ENCODE measurements around the gene PACC1.

PACC1 gene

DNA sequence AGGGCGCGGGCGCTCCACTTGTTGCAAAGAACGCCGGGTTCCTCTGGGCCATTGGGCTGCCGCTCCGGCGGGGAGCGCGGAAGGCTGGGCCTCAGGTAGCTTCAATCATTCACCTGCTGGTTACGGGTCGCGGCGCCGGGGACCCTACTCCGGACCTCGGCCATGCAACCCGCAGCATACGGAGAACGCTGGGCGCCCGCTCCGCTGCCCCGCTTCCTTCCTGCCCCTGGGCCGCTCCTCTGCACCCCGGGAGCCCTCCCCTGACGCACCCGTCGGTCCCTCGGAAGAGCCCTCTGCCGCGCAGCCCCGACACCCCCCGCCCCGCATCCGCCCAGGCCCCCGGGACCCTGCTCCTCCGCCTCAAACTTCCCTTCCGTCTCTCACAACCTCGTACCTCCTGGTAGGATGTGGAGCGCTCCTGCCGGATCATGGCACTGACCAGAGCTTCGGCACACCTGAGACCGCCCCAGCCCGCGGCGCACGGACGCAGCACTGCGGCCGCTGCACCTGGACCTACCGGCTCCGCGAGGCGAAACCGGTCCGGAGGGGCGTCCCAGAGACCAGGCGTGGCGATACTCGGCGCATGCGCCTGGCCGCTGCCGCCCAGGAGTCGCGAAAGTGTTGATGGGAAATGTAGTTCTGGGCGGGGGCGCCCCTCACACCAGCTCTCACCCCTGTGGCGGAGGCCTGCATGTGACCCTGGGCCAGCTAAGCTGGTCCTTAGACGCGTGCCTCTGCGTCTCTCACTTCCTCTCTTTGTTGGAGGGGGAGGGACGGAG lies at the start of gene PACC1:
Gene PACC1, minus strand, starts transcription at position 559 of the 779 bp plus-strand sequence. Its CDS starts 129 bp downstream, at position 430.
- H3K27me3 Mint-ChIP-seq = no peaks in the 10 kb centered on the region
- H3K27ac Mint-ChIP-seq = peak within 1 kb of the TSS; percentile 86
- peaks cover 47% of the 10 kb centered on the region for H3K4me1 Mint-ChIP-seq

GRCh38 chr1:212463565-212464285 lies 49.0 kb upstream of the PACC1 start:
- no peaks in the 10 kb centered on the region for H3K27me3 Mint-ChIP-seq

More for the DNA sequence above, at the start of gene PACC1:
- peaks cover 24% of the 10 kb centered on the region for H3K36me3 Mint-ChIP-seq
- ATAC-seq = peak; percentile 99
- peak within 1 kb of the TSS; percentile 99 for H3K4me3 Mint-ChIP-seq
- H3K9me3 Mint-ChIP-seq = no peaks in the 10 kb centered on the region

DNA sequence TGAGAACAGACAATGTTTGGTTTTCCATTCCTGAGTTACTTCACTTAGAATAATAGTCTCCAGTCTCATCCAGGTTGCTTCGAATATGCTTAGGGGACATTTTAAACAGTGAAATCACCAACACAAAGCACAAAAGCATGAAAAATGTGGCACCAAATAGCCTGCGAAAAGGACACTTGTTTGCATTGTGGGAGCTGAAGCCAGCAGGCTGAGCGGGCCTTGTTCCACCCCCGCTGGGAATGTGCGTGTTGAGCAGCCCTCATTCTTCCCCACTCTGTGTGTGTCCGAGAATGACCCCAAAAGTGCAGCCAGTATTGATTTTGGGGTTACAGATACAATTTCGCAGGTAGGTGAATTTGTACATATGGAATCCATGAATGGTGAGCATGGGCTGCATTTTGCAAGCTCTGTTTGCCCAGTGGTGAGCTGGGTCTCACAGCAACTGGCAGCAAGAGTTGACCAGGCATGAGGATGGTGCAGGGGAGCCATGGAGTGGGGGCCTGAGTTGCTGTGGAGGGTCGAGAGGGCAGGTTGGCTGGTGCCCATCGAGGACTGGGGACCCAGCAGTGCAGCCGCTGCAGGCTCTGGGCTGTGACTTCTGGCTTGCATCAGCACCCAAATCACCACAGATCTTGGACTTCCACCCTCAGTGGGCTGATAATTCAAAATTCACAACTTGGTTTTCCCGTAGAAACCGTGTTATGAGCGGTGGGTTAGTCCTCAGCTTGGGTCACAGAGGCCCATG lies 47.4 kb upstream of the PACC1 start:
- Mint-ChIP-seq H3K4me1 (no peaks in the 10 kb centered on the region), H3K27me3 (no peaks in the 10 kb centered on the region), H3K36me3 (no peaks in the 10 kb centered on the region), H3K4me3 (no peak overlapping the region), H3K9me3 (no peaks in the 10 kb centered on the region), H3K27ac (no peak overlapping the region)
- no peak for ATAC-seq

More at GRCh38 chr1:212463565-212464285, 49.0 kb upstream of the PACC1 start:
- H3K27ac Mint-ChIP-seq = no peak overlapping the region
- no peaks in the 10 kb centered on the region for H3K4me1 Mint-ChIP-seq
- H3K4me3 Mint-ChIP-seq = no peak overlapping the region
- no peaks in the 10 kb centered on the region for H3K36me3 Mint-ChIP-seq
- no peak for ATAC-seq
- no peaks in the 10 kb centered on the region for H3K9me3 Mint-ChIP-seq

DNA sequence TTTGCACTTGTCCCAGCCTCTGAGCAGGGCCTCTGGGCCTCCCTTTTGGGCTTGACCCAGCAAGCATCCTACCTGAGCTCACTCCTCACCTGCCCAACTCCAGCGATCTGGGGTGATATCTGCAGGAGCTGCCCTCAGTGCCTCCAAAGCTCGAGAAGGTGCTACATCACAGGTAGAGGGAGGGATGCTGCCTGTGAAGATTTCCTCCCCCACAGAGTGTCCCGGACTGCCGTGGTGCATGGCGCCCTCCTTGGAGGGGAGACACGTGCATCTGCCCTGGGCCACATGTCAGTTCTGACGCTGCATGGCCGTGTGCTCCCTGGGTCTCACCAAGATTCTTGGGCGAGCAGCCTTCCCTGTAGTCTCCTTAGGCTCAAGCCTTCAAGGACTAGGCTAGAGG lies 45.7 kb upstream of the PACC1 start:
- no peaks in the 10 kb centered on the region for H3K4me1 Mint-ChIP-seq
- no peaks in the 10 kb centered on the region for H3K9me3 Mint-ChIP-seq
- no peaks in the 10 kb centered on the region for H3K27me3 Mint-ChIP-seq
- no peaks in the 10 kb centered on the region for H3K36me3 Mint-ChIP-seq
- H3K4me3 Mint-ChIP-seq = no peak overlapping the region
- no peak overlapping the region for H3K27ac Mint-ChIP-seq
- ATAC-seq = peak; percentile 37

GRCh38 chr1:212459656-212460055 lies 45.0 kb upstream of the PACC1 start:
- no peak for ATAC-seq
- Mint-ChIP-seq H3K27me3 (no peaks in the 10 kb centered on the region), H3K4me3 (no peak overlapping the region), H3K4me1 (no peaks in the 10 kb centered on the region), H3K36me3 (no peaks in the 10 kb centered on the region), H3K9me3 (no peaks in the 10 kb centered on the region), H3K27ac (no peak overlapping the region)

- ATAC-seq = no peak
- H3K27ac Mint-ChIP-seq = no peak overlapping the region
- H3K27me3 Mint-ChIP-seq = no peaks in the 10 kb centered on the region
- no peaks in the 10 kb centered on the region for H3K36me3 Mint-ChIP-seq
- H3K9me3 Mint-ChIP-seq = no peaks in the 10 kb centered on the region
- H3K4me1 Mint-ChIP-seq = no peaks in the 10 kb centered on the region
- H3K4me3 Mint-ChIP-seq = no peak overlapping the region
Observed at GRCh38 chr1:212458817-212459216, 44.1 kb upstream of the PACC1 start.

DNA sequence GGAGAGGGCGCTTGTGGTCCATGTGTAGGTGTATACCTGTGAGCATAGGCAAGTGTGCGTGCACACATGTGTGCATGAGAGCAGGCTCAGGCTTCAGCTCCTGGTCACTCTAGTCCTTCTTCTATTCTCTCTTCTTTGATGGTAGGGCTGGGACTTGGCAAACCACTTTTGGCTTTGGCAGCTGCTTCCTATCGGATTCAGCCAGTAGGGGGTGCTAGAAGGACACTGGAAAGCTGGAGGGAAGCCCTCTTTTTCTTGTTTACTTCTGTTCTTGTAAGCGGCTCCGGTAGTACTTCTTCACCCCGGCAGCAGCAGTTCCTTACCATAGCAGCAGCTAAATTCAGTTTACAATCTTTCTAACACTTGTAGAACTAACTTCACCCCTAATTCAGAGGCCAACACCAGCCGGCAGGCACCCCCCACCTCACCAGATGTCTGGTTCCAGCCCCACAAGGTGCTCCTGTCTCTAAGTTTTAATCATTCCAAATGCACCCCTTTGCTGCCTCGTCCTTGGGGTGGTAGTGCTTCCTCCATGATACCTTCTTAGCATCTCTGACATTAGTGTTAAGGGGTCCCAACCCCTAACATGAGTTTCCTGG lies 43.2 kb upstream of the PACC1 start:
- no peak overlapping the region for H3K27ac Mint-ChIP-seq
- no peak for ATAC-seq
- no peaks in the 10 kb centered on the region for H3K9me3 Mint-ChIP-seq
- no peaks in the 10 kb centered on the region for H3K27me3 Mint-ChIP-seq
- H3K4me3 Mint-ChIP-seq = no peak overlapping the region
- H3K36me3 Mint-ChIP-seq = no peaks in the 10 kb centered on the region
- peaks cover 5% of the 10 kb centered on the region for H3K4me1 Mint-ChIP-seq

GRCh38 chr1:212455803-212456528 lies 41.3 kb upstream of the PACC1 start:
- no peak overlapping the region for H3K4me3 Mint-ChIP-seq
- H3K27ac Mint-ChIP-seq = no peak overlapping the region
- H3K9me3 Mint-ChIP-seq = no peaks in the 10 kb centered on the region
- no peaks in the 10 kb centered on the region for H3K27me3 Mint-ChIP-seq
- peaks cover 7% of the 10 kb centered on the region for H3K4me1 Mint-ChIP-seq
- no peaks in the 10 kb centered on the region for H3K36me3 Mint-ChIP-seq
- peak; percentile 73 for ATAC-seq

GRCh38 chr1:212455401-212455800 lies 40.7 kb upstream of the PACC1 start:
- Mint-ChIP-seq H3K27ac (no peak overlapping the region), H3K4me3 (no peak overlapping the region), H3K9me3 (no peaks in the 10 kb centered on the region), H3K4me1 (peaks cover 7% of the 10 kb centered on the region), H3K27me3 (no peaks in the 10 kb centered on the region), H3K36me3 (no peaks in the 10 kb centered on the region)
- ATAC-seq = no peak

GRCh38 chr1:212454741-212455140 lies 40.1 kb upstream of the PACC1 start:
- no peaks in the 10 kb centered on the region for H3K27me3 Mint-ChIP-seq
- no peak overlapping the region for H3K4me3 Mint-ChIP-seq
- H3K9me3 Mint-ChIP-seq = no peaks in the 10 kb centered on the region
- no peak overlapping the region for H3K27ac Mint-ChIP-seq
- peaks cover 7% of the 10 kb centered on the region for H3K4me1 Mint-ChIP-seq
- no peaks in the 10 kb centered on the region for H3K36me3 Mint-ChIP-seq
- no peak for ATAC-seq

DNA sequence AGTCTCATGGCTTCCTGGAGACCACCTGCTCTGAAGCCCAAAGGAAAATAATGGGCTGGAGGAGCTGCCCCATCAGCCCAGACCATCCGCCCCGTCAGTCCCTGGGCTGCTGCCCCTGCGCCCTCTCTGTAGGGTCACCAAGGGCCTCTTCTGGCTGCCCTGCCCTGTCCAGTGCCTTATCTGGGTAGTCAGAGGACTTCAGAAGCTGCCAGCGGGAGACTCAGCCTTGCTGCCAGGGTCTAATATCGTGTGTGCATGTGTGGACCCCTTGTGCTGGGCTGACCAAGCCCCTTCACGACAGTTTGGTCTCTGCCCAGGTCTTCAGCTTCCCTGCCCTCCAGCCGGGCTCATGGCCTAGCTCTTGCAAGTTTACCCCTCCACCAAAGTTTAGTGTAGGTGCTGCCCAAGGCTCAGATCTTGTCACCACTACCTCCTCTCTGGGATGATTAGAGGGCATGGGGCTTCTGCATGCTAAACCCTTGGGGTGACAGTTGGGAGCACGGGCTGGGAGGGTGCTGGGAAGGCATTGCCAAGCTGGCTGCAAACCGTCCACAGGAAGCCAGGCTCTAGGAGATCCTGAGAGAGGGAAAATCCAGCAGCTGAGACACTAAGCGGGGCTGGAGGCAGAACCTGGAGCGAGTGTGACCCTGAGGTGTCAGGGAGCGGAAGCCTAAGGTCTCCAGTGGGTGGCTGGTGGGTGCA lies 38.6 kb upstream of the PACC1 start:
- no peaks in the 10 kb centered on the region for H3K36me3 Mint-ChIP-seq
- H3K27me3 Mint-ChIP-seq = no peaks in the 10 kb centered on the region
- no peaks in the 10 kb centered on the region for H3K9me3 Mint-ChIP-seq
- no peak overlapping the region for H3K27ac Mint-ChIP-seq
- no peak for ATAC-seq
- H3K4me1 Mint-ChIP-seq = peaks cover 7% of the 10 kb centered on the region
- H3K4me3 Mint-ChIP-seq = no peak overlapping the region

- no peaks in the 10 kb centered on the region for H3K27me3 Mint-ChIP-seq
- H3K4me3 Mint-ChIP-seq = no peak overlapping the region
- no peak overlapping the region for H3K27ac Mint-ChIP-seq
- no peaks in the 10 kb centered on the region for H3K36me3 Mint-ChIP-seq
- no peaks in the 10 kb centered on the region for H3K9me3 Mint-ChIP-seq
- no peak for ATAC-seq
- H3K4me1 Mint-ChIP-seq = peaks cover 7% of the 10 kb centered on the region
Observed at GRCh38 chr1:212452323-212453155, 37.9 kb upstream of the PACC1 start.

DNA sequence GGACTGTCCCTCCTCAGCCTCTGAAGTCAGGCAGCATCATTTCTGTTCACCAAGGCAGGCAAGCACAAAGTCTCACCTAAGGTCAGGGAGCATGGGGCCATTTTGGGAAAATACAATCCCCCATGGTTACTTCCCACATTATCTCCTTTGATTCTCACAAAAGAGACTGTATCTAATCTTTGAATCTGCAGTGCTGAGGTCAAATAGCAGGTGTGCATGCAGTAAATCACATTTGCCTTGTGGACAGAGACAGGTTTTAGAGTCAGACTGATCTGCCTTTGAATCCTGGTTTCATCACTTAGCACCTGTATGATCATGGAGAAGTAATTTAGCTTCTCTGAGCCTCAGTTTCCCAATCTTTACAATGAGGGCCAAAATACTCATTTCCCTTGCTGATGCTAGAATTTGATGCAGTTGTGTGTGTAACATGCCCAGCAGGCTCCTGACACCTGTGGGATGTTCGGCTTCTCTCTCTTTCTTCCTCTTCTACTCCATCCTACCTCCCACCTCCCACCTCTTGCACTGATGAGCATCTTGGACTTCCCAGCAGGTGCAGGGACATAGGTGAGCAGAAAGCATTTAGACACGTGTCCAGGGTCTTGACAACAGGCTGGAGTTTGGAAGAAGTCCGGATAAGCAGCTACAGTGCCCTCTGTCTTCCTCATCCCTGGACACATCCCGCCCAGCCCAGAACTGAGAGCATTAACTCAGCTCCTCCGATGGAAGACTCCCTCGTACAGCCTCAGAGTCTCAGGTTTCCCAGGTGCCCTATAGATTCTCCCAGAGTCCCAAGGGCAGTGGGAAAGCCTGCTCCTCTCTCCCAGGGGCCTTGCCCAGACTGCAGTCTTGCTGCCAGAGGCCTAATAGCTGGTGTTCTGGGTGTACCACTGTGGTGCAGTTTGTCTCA lies 37.0 kb upstream of the PACC1 start:
- Mint-ChIP-seq H3K4me3 (no peak overlapping the region), H3K27me3 (no peaks in the 10 kb centered on the region), H3K9me3 (no peaks in the 10 kb centered on the region), H3K36me3 (no peaks in the 10 kb centered on the region), H3K27ac (no peak overlapping the region), H3K4me1 (peaks cover 7% of the 10 kb centered on the region)
- ATAC-seq = no peak
